ENCODE measurements around the gene GALNS. TPM values are rescaled to one million over a fixed set of nuclear protein-coding genes. Genes with fewer than 3 reads are reported as not detected.

The GALNS gene
- total and polyA plus RNA-seq, 2 of the 13 experiments (the other 11 are each of a cell fraction or from before 2014, with no cell fraction given), result 9.2 to 9.8 TPM

DNA sequence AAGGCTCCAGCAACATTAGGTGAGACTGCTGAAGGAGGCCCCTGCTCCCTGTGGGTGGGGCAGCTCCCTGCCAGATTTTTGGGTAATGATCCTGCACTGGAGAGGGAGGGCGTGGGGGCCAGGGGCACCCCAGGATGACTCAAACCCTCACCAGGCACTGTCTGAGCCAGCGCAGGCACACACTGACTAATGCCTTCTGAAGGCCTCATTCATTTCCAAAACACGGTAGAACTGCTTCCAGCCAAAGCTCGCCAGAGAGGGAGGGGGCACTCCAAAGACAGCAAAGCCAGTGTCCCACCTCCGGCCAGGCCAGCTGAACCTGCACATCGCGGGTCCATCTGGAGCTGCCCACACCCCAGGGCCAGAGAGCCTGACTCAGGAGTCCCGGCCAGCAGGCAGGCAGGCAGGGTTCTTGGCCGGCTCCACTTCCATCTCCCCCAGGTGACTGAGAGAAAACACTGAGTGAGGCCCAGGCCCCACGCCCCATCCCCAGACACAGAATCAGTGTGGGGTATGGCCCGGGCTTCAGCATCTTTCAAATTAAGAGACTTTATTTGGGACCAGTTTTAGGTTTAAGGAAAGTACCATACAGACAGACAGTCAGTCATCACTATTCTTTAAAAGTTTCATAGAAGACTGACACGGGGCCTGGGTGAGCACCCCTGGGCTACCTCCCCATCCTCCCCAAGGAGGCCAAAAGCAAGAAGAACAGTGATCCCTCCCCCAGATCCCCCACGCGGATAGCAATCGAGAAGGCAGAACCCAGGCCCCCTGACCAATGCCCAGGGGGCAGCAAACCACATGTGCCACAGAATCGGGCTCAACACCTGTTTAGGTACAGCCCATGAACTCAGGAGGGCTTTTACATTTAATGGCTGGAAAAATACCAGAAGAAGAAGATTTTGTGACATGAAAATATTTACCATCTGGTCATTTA is 74.0 kb downstream of the GALNS start (continued):
- TF ChIP-seq, protein P1, sequence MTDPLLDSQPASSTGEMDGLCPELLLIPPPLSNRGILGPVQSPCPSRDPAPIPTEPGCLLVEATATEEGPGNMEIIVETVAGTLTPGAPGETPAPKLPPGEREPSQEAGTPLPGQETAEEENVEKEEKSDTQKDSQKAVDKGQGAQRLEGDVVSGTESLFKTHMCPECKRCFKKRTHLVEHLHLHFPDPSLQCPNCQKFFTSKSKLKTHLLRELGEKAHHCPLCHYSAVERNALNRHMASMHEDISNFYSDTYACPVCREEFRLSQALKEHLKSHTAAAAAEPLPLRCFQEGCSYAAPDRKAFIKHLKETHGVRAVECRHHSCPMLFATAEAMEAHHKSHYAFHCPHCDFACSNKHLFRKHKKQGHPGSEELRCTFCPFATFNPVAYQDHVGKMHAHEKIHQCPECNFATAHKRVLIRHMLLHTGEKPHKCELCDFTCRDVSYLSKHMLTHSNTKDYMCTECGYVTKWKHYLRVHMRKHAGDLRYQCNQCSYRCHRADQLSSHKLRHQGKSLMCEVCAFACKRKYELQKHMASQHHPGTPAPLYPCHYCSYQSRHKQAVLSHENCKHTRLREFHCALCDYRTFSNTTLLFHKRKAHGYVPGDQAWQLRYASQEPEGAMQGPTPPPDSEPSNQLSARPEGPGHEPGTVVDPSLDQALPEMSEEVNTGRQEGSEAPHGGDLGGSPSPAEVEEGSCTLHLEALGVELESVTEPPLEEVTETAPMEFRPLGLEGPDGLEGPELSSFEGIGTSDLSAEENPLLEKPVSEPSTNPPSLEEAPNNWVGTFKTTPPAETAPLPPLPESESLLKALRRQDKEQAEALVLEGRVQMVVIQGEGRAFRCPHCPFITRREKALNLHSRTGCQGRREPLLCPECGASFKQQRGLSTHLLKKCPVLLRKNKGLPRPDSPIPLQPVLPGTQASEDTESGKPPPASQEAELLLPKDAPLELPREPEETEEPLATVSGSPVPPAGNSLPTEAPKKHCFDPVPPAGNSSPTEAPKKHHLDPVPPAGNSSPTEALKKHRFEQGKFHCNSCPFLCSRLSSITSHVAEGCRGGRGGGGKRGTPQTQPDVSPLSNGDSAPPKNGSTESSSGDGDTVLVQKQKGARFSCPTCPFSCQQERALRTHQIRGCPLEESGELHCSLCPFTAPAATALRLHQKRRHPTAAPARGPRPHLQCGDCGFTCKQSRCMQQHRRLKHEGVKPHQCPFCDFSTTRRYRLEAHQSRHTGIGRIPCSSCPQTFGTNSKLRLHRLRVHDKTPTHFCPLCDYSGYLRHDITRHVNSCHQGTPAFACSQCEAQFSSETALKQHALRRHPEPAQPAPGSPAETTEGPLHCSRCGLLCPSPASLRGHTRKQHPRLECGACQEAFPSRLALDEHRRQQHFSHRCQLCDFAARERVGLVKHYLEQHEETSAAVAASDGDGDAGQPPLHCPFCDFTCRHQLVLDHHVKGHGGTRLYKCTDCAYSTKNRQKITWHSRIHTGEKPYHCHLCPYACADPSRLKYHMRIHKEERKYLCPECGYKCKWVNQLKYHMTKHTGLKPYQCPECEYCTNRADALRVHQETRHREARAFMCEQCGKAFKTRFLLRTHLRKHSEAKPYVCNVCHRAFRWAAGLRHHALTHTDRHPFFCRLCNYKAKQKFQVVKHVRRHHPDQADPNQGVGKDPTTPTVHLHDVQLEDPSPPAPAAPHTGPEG (CRISPR knock-in tag; IDR thresholded peaks at IDR 0.05), result no peak
- no peak for TF ChIP-seq ZSCAN31 (CRISPR knock-in tag; IDR thresholded peaks at IDR 0.05; ENCODE audit: low read depth)
- no peak for TF ChIP-seq AGO1 (IDR thresholded peaks at IDR 0.05; ENCODE audit: low read depth, low read length, poor library complexity, severe bottlenecking)
- no peak for TF ChIP-seq BRD4 (CRISPR knock-in tag; IDR thresholded peaks at IDR 0.05)
- TF ChIP-seq NFYC (CRISPR knock-in tag; IDR thresholded peaks at IDR 0.05), result 0 out of 2 replicates have a peak, but pooled peaks have one; percentile 19
- no peak for TF ChIP-seq SOX13 (IDR thresholded peaks at IDR 0.05)
- no peak for TF ChIP-seq SOX13 (CRISPR knock-in tag; conservative IDR thresholded peaks at IDR 0.05 in 1 of 2, IDR thresholded peaks at IDR 0.05 in 1 of 2)
- TF ChIP-seq ZNF724P (CRISPR knock-in tag; IDR thresholded peaks at IDR 0.05; ENCODE audit: borderline replicate concordance), result no peak
- 0 out of 2 replicates have a peak, but pooled peaks have one; percentile 29 for TF ChIP-seq ZFP37 (CRISPR knock-in tag; IDR thresholded peaks at IDR 0.05; ENCODE audit: borderline replicate concordance)
- TF ChIP-seq, protein P2, sequence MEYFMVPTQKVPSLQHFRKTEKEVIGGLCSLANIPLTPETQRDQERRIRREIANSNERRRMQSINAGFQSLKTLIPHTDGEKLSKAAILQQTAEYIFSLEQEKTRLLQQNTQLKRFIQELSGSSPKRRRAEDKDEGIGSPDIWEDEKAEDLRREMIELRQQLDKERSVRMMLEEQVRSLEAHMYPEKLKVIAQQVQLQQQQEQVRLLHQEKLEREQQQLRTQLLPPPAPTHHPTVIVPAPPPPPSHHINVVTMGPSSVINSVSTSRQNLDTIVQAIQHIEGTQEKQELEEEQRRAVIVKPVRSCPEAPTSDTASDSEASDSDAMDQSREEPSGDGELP (IDR thresholded peaks at IDR 0.05; ENCODE audit: borderline replicate concordance, low read depth), result peak; percentile 18; the same call in 1 of the 2 replicates
- 0 out of 2 replicates have a peak, but pooled peaks have one; percentile 5 for TF ChIP-seq STAG1 (CRISPR knock-in tag; IDR thresholded peaks at IDR 0.05)
- 0 out of 2 replicates have a peak, but pooled peaks have one; percentile 38 for TF ChIP-seq HOXA3 (CRISPR knock-in tag; IDR thresholded peaks at IDR 0.05)
- no peak for TF ChIP-seq REPIN1 (CRISPR knock-in tag; IDR thresholded peaks at IDR 0.05; ENCODE audit: borderline replicate concordance, low read depth)
- TF ChIP-seq ZNF557 (CRISPR knock-in tag; IDR thresholded peaks at IDR 0.05), result 0 out of 2 replicates have a peak, but pooled peaks have one; percentile 51
- TF ChIP-seq CENPT (CRISPR knock-in tag; IDR thresholded peaks at IDR 0.05; ENCODE audit: low read depth), result no peak
- no peak for TF ChIP-seq RNF219 (CRISPR knock-in tag; IDR thresholded peaks at IDR 0.05)
- peak; percentile 51; the same call in 1 of the 2 replicates for TF ChIP-seq FOSL2 (CRISPR knock-in tag; IDR thresholded peaks at IDR 0.05)
